HG03139 (cell line): ENCODE data around the gene NUCKS1.

Experiments
- ATAC-seq: cut with Tn5 transposase; IDR thresholded peaks from one replicate; pipeline ENCODE4 v1.9.1; 2021; ENCODE audit not compliant: unreplicated experiment

The NUCKS1 gene

DNA sequence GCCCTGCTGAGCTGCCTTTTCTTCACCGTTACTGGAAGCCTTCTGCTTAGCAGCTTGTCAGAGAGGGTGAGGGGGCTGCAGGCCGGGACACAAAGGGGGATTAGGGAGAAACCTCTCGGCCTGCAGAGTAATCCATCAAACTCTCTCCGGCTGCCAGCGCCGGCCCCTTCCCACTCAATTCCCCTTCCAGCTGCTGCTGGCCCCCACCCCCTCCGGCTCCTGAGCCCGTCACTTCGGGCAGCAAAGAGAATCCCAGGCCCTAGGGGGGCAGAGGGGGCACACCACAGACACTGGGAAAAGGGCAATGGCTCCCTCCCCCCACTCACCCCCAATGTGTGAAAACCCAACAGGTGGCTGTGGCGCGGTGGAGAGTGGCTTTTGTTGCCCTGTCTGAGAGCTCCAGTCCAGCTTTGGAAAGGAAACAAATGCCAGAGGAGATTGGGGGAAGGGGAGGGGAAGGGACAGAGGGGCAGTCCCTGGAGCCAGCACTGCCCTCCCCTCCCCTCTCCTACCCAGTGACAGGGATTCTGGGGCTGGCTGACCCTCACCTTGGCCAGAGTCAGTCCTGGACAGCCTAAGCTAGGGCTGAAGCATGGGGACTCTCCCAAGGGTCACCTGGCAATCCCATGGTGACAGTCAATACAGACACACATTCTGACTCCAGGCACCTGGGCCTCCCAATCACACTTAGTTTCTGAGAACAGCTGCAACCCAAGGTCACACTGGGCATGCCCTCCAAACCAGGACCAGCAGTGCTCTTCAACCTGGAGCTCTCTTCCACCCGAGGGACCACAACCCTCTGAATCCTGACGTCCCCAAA, 79.2 kb downstream of the NUCKS1 start:
- ATAC-seq = no peak

GRCh38 chr1:205670150-205670446, 79.9 kb downstream of the NUCKS1 start:
- no peak for ATAC-seq

GRCh38 chr1:205669341-205670149, 80.4 kb downstream of the NUCKS1 start:
- no peak for ATAC-seq

- no peak for ATAC-seq
Observed at GRCh38 chr1:205668951-205669340, 81.0 kb downstream of the NUCKS1 start.

DNA sequence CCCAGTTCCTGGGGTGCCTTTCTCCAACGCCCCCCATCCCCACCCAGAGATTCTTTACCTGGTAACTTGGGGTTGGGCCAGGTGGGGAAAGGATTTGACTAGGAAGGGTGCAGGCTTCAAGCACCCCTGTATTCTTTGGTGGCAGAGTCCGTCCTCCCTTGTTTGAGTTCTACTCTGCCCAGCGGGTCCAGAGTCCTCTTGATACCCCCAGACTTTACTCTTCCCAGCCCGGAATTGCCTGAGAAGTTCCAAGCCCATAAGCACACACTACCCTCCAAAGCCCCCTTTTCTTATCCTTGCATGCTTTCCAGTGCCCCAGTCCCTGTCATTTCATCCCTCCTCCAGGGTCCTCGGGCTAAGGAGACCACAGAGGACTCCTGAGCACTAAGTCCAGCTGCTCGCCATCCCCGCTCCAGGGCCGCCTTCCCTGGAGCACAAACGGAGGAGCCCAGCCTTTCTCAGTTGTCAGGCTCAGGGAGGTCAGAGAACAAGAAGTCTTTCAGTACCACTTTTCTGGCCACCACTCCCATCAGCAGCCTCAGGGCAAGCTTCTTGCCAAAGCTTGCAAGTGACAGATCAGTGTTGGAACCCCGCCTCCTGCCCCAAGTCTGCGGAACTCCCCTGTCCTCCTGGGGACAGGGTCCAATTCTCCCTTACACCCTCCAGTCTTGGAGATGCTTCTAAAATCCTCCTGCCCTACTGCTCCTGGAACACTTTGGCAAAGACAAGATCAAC, 81.9 kb downstream of the NUCKS1 start:
- ATAC-seq = no peak

DNA sequence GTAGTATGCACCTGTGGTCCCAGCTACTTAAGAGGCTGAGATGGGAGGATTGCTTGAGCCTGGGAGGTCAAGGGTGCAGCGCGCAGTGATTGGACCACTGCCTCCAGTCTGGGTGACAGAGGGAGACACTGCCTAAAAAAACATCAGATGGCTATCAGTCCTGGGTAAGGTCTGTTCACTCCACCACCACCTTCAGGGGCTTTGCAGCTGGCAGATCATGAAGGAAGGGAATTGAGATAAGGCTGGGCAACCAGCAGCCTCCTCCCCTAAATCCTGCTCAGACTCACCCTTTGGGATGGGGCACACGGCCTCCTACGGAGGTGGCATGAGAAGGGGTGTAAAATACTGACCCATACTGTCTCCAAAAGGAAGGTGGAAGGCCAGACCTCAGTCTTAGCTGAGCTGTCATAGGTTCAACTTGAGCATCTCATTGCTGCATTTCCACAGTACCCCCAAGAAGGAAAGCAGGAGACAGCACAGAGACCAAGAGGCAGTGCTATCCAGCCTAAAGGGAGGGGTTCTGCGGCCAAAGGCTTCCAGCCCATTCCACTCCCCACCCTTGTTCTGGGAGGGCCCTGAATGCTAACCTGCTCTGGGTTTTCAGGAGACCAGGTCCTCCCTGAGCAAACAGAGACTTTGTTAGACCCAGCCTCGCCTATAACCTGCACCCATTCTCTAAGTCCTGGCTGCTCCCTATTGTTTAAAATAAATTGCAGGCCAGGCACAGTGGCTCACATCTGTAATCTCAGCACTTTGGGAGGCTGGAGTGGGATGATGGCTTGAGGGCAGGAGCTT, 83.4 kb downstream of the NUCKS1 start:
- no peak for ATAC-seq

- ATAC-seq = no peak
Observed at GRCh38 chr1:205665201-205666045, 84.6 kb downstream of the NUCKS1 start.

DNA sequence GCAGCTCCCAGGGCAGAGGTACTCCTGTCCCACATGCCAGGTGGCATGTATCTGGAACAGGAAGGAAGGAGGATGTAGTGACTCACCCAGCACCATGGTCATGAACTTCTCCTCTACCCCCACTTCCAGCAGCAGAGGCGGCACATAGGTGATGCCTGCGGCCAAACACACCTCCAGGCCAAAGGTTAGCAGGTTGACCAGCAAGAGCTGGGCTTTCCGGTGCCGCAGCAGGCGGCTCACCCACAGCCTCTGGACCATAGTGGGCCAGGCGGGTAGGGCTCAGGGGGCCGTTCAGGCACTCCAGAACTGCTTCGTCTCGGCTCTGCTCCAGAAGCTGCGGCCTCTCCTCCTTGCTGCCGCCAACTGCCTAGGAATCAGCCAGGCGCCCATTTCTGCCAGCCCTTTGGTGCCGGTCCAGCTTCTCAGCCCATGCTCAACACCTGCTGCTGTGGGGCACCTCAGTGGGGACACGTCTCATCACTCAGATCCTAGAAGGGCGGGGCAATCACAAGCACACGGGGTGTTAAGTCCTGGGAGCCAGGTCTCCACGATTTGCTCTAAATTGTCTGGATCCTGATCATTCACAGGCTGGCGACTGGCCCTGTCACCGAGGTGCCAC, 85.5 kb downstream of the NUCKS1 start:
- no peak for ATAC-seq

DNA sequence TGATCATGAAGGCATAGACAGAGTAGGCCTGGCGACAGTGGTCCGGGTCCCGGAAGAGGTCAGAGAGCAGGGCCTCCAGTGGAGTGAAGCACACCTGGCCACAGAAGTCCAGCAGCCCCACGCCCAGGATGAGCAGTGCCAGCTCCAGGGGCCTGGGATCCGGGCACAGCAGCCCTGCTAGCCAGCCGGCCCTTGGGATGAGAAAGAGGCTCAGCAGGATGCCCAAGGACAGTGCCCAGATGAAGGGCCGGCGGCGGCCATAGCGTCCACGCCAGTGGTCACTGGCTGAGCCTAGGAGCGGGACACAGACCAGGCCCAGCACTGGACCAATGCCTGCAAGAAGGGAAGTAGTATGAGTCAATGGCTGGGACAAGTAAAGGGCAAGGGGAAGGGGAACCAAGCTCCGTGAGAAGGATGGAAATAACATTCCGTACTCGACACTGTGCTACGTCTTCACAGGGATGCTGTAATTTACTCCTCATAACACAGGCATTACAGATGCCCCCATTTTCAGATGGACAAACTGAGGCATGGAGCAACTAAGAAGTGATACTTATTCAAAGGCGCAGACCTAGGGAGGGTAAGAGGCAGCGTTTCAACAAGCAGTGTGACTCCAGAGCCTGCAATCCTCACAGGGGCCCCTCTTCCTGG, 86.6 kb downstream of the NUCKS1 start:
- no peak for ATAC-seq
